NCI-H510A (cell line): ENCODE results near the gene KRTAP10-4.
"Not testable (repeated sequence)": the region's sequence is repeated elsewhere in the genome, so short reads cannot be mapped to it uniquely, and the experiment has no call there.

Experiments
- DNase-seq: peaks from one replicate; lab custom pipeline; 2025; lab: John Stamatoyannopoulos, UW

Gene KRTAP10-4

GRCh38 chr21:44573630-44574456, at the start of gene KRTAP10-4:
Gene KRTAP10-4 (plus strand): TSS chr21:44573729. CDS start chr21:44573759, 30 bp downstream.
- DNase-seq, result not testable (repeated sequence)

DNA sequence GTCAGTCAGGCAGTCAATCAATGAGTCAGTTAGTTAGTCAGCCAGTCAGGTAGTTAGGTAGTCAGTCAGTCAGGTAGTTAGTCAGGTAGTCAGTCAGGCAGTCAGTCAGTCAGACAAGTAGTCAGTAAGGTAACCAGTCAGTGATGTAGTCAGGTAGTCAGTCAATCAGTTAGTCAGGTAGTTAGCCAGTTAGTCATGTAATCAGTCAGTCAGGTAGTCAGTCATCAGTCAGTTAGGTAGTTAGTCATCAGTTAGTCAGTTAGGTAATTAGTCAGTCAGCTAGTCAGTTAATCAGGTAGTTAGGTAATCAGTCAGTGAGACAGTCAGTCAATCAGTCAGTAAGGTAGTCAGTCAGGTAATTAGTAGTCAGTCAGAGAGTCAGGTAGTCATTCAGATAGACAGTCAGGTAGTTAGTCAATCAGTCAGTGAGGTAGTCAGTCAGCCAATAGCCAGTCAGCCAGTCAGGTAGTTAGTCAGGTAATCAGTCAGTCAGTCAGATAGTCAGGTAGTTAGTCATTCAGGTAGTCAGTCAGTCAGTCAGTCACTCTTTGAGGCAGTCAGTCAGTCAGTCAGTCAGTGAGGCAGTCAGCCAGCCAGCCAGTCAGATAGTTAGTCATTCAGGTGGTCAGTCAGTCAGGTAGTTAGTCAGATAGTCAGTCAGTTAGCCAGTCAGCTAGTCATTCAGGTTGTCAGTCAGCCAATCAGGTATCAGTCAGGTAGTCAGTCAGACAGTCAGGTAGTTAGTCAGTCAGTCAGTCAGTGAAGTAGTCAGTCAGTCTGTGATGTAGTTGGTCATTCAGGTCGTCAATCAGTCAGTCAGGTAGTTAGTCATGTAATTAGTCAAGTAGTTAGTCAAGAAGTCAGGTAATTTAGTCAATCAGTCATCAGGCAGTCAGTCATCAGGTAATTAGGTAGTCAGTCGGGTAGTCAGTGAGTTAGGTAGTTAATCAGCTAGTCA, 48.8 kb upstream of the KRTAP10-4 start:
- no peak for DNase-seq

DNA sequence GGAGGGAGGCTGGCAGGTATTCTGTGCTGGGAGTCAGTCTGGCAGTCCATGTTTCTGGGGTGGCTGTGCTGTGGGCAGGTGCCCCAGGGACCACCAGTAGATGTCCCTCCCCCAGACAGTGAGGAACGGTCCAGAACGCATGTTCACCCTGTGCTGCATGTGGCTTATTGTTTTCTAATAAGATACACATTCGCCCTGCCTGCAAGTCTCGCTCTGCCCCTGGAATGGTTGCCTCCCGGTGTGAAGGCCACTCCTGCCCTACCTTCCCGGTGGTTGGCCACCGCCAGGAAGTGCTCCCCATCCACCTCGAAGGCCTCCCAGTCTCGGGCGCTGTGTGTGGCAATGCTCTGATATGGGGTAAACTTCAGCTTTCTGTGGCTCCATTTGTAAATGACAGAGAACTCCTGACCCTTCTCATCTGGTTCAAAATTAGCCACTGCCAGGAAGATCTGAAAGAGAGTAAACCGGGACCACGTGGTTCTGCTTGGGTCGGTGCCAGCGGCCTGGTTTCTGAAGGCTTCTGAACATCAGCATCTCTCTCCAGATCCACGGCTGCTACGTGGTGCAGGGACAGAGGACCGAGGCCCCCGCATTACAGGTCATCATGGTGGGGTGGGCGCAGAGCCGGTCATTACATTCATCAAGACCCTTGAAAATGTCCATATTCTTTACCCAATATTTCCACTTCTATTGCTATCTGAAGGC, 48.0 kb upstream of the KRTAP10-4 start:
- no peak for DNase-seq

GRCh38 chr21:44526096-44526997, 47.2 kb upstream of the KRTAP10-4 start:
- no peak for DNase-seq

- DNase-seq, result no peak
Observed at GRCh38 chr21:44527156-44527982, 46.2 kb upstream of the KRTAP10-4 start.

DNA sequence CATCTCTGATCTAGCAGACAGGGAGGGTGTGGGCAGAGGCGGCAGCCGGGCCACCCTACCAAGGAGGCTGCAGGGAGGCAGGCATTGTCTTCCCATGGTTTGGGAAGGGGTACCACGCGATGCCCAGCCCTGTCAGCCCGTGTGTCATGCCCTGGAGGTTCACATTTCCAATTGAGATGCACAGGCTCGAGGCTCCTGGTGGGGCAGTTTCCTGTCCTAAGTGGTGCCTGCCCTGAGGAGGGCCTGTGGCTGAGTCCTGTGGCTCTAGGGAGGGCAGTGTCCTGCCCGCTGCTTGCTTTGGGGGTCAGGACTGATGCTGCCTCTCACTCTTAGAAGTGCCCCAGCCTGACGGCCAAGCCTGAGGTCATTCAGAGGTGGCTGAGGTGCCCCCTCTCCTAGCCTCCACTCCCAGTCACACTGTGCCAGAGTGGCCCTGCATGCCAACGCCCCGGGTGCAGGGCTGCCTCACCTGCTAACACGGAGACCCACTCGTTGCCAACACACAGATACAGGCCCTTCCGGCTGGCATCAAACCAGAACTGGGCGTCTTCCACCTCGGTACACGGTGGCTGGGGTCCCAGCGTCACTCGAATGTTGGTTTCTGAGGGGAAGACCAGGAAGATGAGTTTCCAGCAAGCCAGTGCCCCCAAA, 45.4 kb upstream of the KRTAP10-4 start:
- no peak for DNase-seq

DNA sequence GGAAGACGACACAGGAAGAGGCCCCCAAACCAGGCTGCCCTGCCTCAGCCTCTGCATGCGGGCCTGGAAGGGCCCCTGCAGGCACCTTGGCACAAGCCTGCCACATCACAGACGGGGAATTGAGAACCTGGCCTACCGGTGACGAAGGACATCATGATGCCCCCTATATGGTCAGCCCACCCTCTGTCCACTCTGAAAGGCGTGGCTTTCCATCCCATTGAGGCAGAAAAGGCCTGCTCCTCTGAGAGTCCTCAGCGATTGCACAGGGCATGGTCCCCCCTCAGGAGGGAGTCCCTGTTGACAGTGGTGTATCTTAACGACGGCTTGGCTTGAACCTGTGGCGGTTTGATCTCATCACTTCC, 44.9 kb upstream of the KRTAP10-4 start:
- no peak for DNase-seq

- DNase-seq, result no peak
Observed at GRCh38 chr21:44529011-44529421, 44.5 kb upstream of the KRTAP10-4 start.

GRCh38 chr21:44529503-44530125, 43.9 kb upstream of the KRTAP10-4 start:
- no peak for DNase-seq

DNA sequence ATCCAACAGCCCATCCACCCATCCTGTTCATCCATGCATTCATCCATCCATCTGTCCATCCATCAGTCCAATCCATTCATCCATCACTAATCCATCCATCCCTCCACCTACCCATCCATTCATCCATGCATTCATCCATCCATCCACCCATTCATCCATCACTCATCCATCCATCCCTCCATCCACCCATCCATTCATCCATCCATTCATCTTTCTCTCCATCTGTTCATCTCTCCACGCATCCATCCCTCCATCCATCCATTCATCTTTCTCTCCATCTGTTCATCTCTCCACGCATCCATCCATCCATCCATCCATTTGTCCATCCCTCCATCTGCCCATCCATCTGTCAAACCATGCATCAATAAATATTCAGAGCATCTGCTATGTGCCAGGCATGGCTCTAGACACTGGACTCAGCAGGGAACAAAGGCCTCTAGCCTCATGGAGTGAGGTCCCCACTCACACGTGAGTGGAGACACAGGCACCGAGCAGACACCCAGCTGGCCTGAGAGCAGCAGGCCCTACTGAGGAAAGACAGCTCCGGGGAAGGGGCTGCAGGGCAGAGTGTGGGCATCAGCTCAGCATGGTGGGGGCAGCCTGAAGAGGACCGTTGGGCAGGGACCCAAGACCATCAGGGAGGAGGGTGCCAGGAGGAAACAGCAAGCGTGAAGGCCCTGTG, 43.2 kb upstream of the KRTAP10-4 start:
- DNase-seq, result no peak

- no peak for DNase-seq
Observed at GRCh38 chr21:44530903-44531605, 42.5 kb upstream of the KRTAP10-4 start.

DNA sequence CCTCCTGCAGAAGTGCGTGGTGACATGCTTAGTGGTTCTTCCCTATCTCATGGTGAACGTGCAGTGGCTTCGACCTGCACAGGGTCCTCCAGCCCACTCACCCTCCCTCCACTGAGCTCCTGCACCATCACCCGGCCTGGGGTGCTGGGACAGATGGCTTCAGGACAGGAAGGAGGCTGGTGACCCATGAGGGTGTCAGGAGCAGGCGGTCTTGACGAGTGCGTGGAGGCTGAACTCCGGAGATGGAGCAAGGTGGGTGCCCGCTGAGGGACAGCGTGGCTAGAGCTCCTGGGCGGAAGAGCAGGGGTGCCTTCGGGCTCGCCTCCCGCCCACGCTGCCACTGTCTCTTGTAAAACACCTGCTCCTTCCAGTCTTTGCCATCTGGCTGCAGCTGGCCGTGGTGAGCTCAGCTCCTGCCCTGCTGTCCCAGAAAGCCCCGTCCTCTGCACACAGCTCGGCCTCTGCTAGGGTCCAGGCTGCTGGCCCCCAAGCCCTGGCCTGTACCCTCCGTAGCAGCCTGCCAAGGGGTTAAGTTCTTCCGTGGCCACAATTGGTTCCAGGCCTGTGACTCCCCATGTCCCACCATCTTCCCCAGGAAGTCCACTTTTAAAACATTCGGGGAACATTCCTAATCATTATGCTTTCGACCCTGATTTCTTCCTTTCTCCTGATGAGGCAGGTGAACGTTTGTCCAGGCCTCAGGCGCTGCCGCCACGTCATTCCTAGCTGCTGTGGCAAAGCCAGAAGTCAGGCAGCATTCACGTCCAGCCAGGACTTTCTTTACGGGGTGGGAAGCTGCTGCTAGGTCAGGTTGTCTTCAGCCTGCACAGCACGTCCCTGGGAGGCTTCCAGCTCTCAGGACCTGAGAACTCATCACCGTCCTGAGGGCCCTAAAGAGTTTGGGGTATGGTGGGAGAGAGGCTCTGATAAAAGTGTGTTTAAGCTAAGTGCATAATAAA, 41.6 kb upstream of the KRTAP10-4 start:
- no peak for DNase-seq

- DNase-seq, result no peak
Observed at GRCh38 chr21:44532712-44533111, 40.8 kb upstream of the KRTAP10-4 start.

GRCh38 chr21:44533121-44533890, 40.2 kb upstream of the KRTAP10-4 start:
- no peak for DNase-seq

DNA sequence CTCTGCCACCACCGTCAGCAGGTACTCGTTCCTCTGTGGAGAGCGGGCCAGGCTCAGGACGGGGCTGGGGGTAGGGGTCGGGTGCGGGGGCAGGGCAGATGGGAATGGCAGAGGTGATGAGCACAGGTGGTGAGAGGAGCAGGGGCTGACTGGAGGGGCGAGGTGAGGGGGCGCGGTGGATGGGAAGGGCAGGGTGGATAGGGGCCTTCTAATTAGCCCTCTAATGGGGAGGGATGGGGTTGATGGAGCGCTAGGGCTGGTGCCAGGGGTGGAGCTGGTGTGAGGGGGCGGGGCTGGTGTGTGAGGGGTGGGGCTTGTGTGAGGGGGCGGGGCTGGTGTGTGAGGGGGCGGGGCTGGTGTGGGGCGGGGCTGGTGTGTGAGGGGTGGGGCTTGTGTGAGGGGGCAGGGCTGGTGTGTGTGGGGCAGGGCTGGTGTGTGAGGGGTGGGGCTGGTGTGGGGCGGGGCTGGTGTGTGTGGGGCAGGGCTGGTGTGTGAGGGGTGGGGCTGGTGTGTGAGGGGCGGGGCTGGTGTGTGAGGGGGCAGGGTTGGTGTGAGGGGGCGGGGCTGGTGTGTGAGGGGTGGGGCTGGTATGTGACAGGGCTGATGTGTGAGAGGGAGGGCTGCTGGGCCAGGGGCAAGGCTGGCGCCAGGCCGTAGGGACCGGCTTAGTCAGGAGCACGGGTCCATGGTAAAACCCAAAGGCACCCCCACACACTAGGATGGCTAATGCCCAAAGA, 39.5 kb upstream of the KRTAP10-4 start:
- no peak for DNase-seq
